Adrenal gland (tissue), 5 donors: ENCODE data around the gene CUTC.

ENCODE experiments used
- CTCF ChIP-seq, 6 experiments: fragments of 450-650 bp in 4 of 6; fragments of 200-600 bp in 2 of 6; sonication (generic) in 1 of 6; IDR thresholded peaks; 1 replicate in 5 of 6; 2 replicates in 1 of 6; pipeline versions ENCODE4 v1.5.1 to v1.8.0; 2016 to 2021; ENCODE audit warnings: antibody characterized with exemption in 6 of 6, mild to moderate bottlenecking in 2 of 6, moderate library complexity in 1 of 6
- POLR2A ChIP-seq, 2 donors: fragments of 450-650 bp; IDR thresholded peaks; one replicate each; pipeline ENCODE4 v1.6.1; 2017; ENCODE audit warnings: antibody characterized with exemption in 2 of 2, mild to moderate bottlenecking in 2 of 2, moderate library complexity in 1 of 2
- donor health status: DM: no; HTN: no; CAD: no.

- no peak for TF ChIP-seq CTCF (IDR thresholded peaks at IDR 0.05)
- TF ChIP-seq POLR2A (IDR thresholded peaks at IDR 0.05), result no peak
These were observed 52.1 kb downstream of the CUTC start for GRCh38 chr10:99784016-99784726.
